Thymus (tissue), 11 donors: ENCODE data around the gene SFXN5. TPM values are rescaled to one million over a fixed set of nuclear protein-coding genes. Genes with fewer than 3 reads are reported as not detected.

Source experiments
- DNase-seq, 9 donors: peaks; one replicate each; pipeline ENCODE4 v3.0.0-alpha.2; 2013; ENCODE audit warnings: low spot score in 9 of 9, low read depth in 6 of 9, missing footprints in 1 of 9
- H3K27ac ChIP-seq, 2 donors: one replicate each; pipeline ENCODE4 v1.5.1; 2013; ENCODE audit warnings: control low read depth in 1 of 2, low read depth in 1 of 2, low read length in 1 of 2, mild to moderate bottlenecking in 1 of 2, moderate library complexity in 1 of 2
- H3K27me3 ChIP-seq, 2 donors: one replicate each; pipeline ENCODE4 v1.5.1; 2013; ENCODE audit warnings: low read length in 1 of 2; ENCODE audit not compliant: control insufficient read depth in 2 of 2, insufficient read depth in 1 of 2
- H3K36me3 ChIP-seq, 2 donors: one replicate each; pipeline ENCODE4 v1.5.1; 2013; ENCODE audit warnings: low read length in 1 of 2, mild to moderate bottlenecking in 1 of 2, moderate library complexity in 1 of 2; ENCODE audit not compliant: control insufficient read depth in 2 of 2, insufficient read depth in 2 of 2
- H3K4me1 ChIP-seq, 2 donors: one replicate each; pipeline ENCODE4 v1.5.1; 2013; ENCODE audit warnings: low read length in 2 of 2; ENCODE audit not compliant: control insufficient read depth in 2 of 2, insufficient read depth in 2 of 2
- H3K4me3 ChIP-seq, 2 donors: one replicate each; pipeline ENCODE4 v1.5.1; 2013; ENCODE audit warnings: low read length in 2 of 2, control low read depth in 1 of 2, mild to moderate bottlenecking in 1 of 2
- H3K9me3 ChIP-seq, 2 donors: one replicate each; pipeline ENCODE4 v1.5.1; 2013; ENCODE audit warnings: low read length in 1 of 2, mild to moderate bottlenecking in 1 of 2; ENCODE audit not compliant: control insufficient read depth in 2 of 2, insufficient read depth in 1 of 2
- WGBS: extraction: QIAGEN DNeasy Blood & Tissue Kit; methylation state at CpG from one replicate; pipeline ENCODE4 v1.1.7; 2013; 5-methylcytosine and 5-hydroxymethylcytosine counted together
- polyA plus RNA-seq: library from polyadenylated mRNA; stranded (reverse); fragments of 200-250 nt; gene quantifications from one replicate; pipeline ENCODE4 v1.2.3, GENCODE V29; 2013
- total RNA-seq: library from RNA; stranded (reverse); fragments of 120-200 nt; gene quantifications from one replicate; pipeline ENCODE4 v1.2.4, GENCODE V29; 2013
- donor health status: healthy.

Gene SFXN5
- total and polyA plus RNA-seq, 2 donors: 6.2 to 11.0 TPM

- no peak for DNase-seq
- 94% methylated on average over 4 of the region's 4 CpGs for WGBS
- H3K36me3 ChIP-seq: no peaks in the 10 kb centered on the region
- H3K9me3 ChIP-seq: peaks cover 0 to 2% of the 10 kb centered on the region in 2 donors
- H3K27ac ChIP-seq: no peak overlapping the region
- no peak overlapping the region for H3K4me3 ChIP-seq
- H3K4me1 ChIP-seq: no peaks in the 10 kb centered on the region
- H3K27me3 ChIP-seq: peaks cover 0 to 62% of the 10 kb centered on the region in 2 donors
These were observed 138.7 kb downstream of the SFXN5 start for GRCh38 chr2:72932805-72933204.

GRCh38 chr2:72932045-72932740, 139.3 kb downstream of the SFXN5 start:
- Histone ChIP-seq H3K27ac (no peak overlapping the region), H3K4me3 (no peak overlapping the region), H3K4me1 (no peaks in the 10 kb centered on the region), H3K36me3 (no peaks in the 10 kb centered on the region), H3K9me3 (peaks cover 0 to 2% of the 10 kb centered on the region in 2 donors), H3K27me3 (peaks cover 2 to 67% of the 10 kb centered on the region in 2 donors)
- DNase-seq: no peak
- WGBS: 44% methylated on average over 5 of the region's 5 CpGs

DNA sequence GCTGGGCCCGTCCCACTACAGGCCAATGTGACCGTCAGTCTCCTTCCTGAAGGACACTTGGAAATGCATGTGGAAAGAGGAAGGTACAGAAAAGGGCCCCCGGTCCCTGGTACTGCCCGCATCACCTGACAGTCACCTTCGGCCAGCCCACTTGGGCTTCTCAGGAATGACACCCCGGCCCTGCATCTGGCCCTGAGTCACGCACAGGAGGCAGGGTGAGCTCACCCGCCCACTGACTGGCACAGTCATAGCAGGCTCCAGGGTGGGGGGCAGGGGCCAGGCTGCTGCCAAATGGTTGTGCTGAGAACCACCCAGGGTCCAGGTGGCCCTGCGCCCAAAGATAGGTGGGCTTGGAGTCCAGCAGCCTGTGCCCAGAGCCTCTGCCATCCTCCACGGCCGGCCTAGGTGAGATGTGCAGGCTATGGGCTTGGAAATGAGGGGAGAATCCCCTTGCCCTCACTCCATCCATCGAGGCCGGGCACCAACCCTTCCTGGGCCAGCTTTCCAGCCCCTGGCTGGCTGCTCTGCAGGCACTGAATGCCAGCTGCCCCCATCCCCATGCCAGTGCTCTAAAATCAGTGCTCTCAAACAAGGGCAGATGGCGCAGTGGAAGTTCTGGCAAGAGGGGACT, 140.1 kb downstream of the SFXN5 start:
- H3K4me3 ChIP-seq: no peak overlapping the region
- H3K27ac ChIP-seq: no peak overlapping the region
- peaks cover 0 to 2% of the 10 kb centered on the region in 2 donors for H3K9me3 ChIP-seq
- no peaks in the 10 kb centered on the region for H3K4me1 ChIP-seq
- WGBS: 96% methylated on average over 14 of the region's 14 CpGs
- no peaks in the 10 kb centered on the region for H3K36me3 ChIP-seq
- no peak for DNase-seq
- H3K27me3 ChIP-seq: peaks cover 8 to 70% of the 10 kb centered on the region in 2 donors

DNA sequence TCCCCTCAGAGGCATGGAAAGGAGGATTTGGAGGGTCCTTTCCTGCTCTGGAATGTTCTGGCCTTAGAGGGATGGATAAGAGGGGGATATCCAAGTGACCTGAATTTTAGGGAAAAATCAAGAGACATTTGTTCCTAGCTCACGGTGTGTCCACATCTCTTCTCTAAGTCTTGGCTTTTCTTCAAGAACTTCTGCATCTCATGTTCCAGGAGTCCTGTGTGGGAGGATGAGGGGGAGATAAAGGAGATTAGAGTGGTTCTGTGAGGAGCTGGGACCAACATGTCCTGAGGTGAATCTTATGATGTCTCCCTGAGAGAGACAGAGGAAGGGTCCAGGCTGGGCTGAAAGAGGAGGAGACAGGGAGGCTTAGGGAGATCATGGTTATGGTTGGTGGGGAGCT, 142.5 kb downstream of the SFXN5 start:
- Histone ChIP-seq H3K4me1 (peaks cover 0 to 4% of the 10 kb centered on the region in 2 donors), H3K27me3 (peaks cover 29 to 85% of the 10 kb centered on the region in 2 donors), H3K9me3 (peaks cover 0 to 7% of the 10 kb centered on the region in 2 donors), H3K4me3 (no peak overlapping the region), H3K27ac (no peak overlapping the region), H3K36me3 (no peaks in the 10 kb centered on the region)
- WGBS: 93% methylated on average over 1 of the region's 1 CpG
- no peak for DNase-seq

GRCh38 chr2:72927619-72928550, 143.6 kb downstream of the SFXN5 start:
- no peak overlapping the region for H3K27ac ChIP-seq
- 89% methylated on average over 8 of the region's 8 CpGs for WGBS
- H3K4me3 ChIP-seq: no peak overlapping the region
- peaks cover 0 to 7% of the 10 kb centered on the region in 2 donors for H3K9me3 ChIP-seq
- H3K4me1 ChIP-seq: peaks cover 0 to 4% of the 10 kb centered on the region in 2 donors
- peaks cover 40 to 88% of the 10 kb centered on the region in 2 donors for H3K27me3 ChIP-seq
- DNase-seq: no peak
- H3K36me3 ChIP-seq: no peaks in the 10 kb centered on the region

DNA sequence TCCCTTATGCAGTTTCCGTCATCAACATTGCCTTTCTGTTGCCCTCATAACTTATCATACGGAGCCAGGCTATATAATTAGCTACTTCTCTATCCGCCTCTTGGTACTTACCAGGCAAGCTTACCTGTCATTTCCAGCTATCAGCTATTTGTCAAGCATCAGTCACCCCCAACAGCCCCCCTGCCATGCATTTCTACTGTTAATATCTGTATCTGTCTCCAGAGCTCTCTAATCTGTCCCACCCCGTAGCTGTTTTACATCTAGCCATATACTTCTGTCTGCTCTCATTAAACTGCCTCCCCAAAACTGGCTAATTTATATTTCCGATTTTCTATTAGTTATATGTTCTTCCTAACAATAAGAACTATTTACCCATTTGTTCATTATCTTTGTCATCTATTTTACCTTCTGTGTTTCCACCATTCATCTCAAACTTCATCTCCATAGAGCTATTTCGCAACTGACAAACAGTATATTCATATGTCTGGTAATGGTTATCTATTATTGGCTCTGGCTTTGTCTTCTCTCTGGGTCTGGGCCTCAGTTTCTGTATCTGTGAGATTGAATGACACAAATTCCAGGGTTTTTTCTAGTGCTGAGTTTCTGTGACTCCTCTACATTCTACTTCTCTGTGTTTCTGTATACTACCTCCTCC, 144.6 kb downstream of the SFXN5 start:
- WGBS: 54% methylated on average over 6 of the region's 6 CpGs
- peaks cover 0 to 7% of the 10 kb centered on the region in 2 donors for H3K9me3 ChIP-seq
- no peak overlapping the region for H3K27ac ChIP-seq
- H3K36me3 ChIP-seq: no peaks in the 10 kb centered on the region
- DNase-seq: no peak
- H3K27me3 ChIP-seq: peaks cover 50 to 94% of the 10 kb centered on the region in 2 donors
- H3K4me1 ChIP-seq: peaks cover 0 to 4% of the 10 kb centered on the region in 2 donors
- no peak overlapping the region for H3K4me3 ChIP-seq

DNA sequence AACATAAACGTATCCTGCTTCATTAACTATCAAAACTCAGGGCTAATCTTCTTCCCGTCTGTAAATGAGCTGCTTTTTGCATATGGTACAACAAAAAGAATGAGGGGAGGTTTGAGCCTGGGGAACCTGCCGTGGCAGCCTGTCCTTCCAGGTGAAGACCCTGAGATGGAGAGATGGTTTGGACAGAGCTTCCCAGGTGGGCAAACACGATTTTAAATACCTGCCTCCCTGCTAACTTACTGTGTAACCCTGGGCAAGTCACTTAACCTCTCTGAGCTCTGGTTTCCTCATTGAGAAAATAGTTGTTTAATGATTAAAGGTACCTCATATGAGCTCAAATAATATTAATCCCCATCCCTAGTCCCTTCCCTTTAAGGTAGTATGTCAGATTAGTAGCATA, 145.1 kb downstream of the SFXN5 start:
- Histone ChIP-seq H3K27me3 (peaks cover 56 to 96% of the 10 kb centered on the region in 2 donors), H3K27ac (no peak overlapping the region), H3K4me1 (peaks cover 0 to 4% of the 10 kb centered on the region in 2 donors), H3K36me3 (no peaks in the 10 kb centered on the region), H3K9me3 (peaks cover 0 to 7% of the 10 kb centered on the region in 2 donors), H3K4me3 (no peak overlapping the region)
- whole genome bisulfite sequencing: 19% methylated on average over 4 of the region's 4 CpGs
- DNase-seq: no peak

GRCh38 chr2:72925328-72925943, 146.1 kb downstream of the SFXN5 start:
- Histone ChIP-seq H3K27ac (no peak overlapping the region), H3K9me3 (peaks cover 0 to 7% of the 10 kb centered on the region in 2 donors), H3K27me3 (peaks cover 65 to 98% of the 10 kb centered on the region in 2 donors), H3K4me3 (no peak overlapping the region), H3K36me3 (no peaks in the 10 kb centered on the region), H3K4me1 (peaks cover 0 to 8% of the 10 kb centered on the region in 2 donors)
- WGBS: 9% methylated on average over 26 of the region's 26 CpGs
- DNase-seq: no peak
